ENCODE results near the gene SMTNL2.
"Not testable (repeated sequence)": the region's sequence is repeated elsewhere in the genome, so short reads cannot be mapped to it uniquely, and the experiment has no call there.

The SMTNL2 gene

GRCh38 chr17:4639301-4640059 lies 55.2 kb downstream of the SMTNL2 start:
- DNase-seq = not testable (repeated sequence)

- not testable (repeated sequence) for DNase-seq
These were observed 56.4 kb downstream of the SMTNL2 start for GRCh38 chr17:4640569-4641188.

GRCh38 chr17:4641297-4642195 lies 57.2 kb downstream of the SMTNL2 start, which contains the start of gene ALOX15:
TSS of gene ALOX15 (minus strand) at chr17:4641678. CDS start at chr17:4641651, 27 bp downstream.
- no peak for DNase-seq

GRCh38 chr17:4642286-4642685 lies 58.0 kb downstream of the SMTNL2 start:
- no peak for DNase-seq

GRCh38 chr17:4643676-4644075 lies 59.3 kb downstream of the SMTNL2 start:
- no peak for DNase-seq

GRCh38 chr17:4645642-4646041 lies 61.3 kb downstream of the SMTNL2 start:
- no peak for DNase-seq

- peak; percentile 70 for DNase-seq
These were observed 64.4 kb downstream of the SMTNL2 start for GRCh38 chr17:4648741-4649140.

- DNase-seq = no peak
These were observed 68.7 kb downstream of the SMTNL2 start for GRCh38 chr17:4652997-4653396.

GRCh38 chr17:4655933-4656332 lies 71.6 kb downstream of the SMTNL2 start:
- not testable (repeated sequence) for DNase-seq

- no peak for DNase-seq
These were observed 73.3 kb downstream of the SMTNL2 start for GRCh38 chr17:4657678-4658077.

Data from NCI-H1092 (cell line).